Fibroblast of peridontal ligament (primary cell): Measurements from ENCODE around the gene TRIM8.
A peak's percentile ranks its signal among the peaks of the same experiment; 100 is the strongest.
"Not testable (repeated sequence)": the region's sequence is repeated elsewhere in the genome, so short reads cannot be mapped to it uniquely, and the experiment has no call there.

Source experiments
- DNase-seq: peaks from one replicate; pipeline ENCODE4 v3.0.0-alpha.2; 2010; ENCODE audit errors: extremely low read depth

Gene TRIM8

GRCh38 chr10:102695401-102695800, 51.1 kb downstream of the TRIM8 start:
- not testable (repeated sequence) for DNase-seq

- no peak for DNase-seq
These were observed 52.5 kb downstream of the TRIM8 start for GRCh38 chr10:102696736-102697135.

- no peak for DNase-seq
These were observed 54.6 kb downstream of the TRIM8 start for GRCh38 chr10:102698894-102699293.

GRCh38 chr10:102701272-102701671, 57.0 kb downstream of the TRIM8 start:
- no peak for DNase-seq

- DNase-seq = no peak
These were observed 57.5 kb downstream of the TRIM8 start for GRCh38 chr10:102701796-102702195.

- DNase-seq = no peak
These were observed 58.5 kb downstream of the TRIM8 start for GRCh38 chr10:102702742-102703141.

GRCh38 chr10:102704915-102705314, 60.6 kb downstream of the TRIM8 start:
- peak; percentile 55 for DNase-seq

GRCh38 chr10:102705531-102705930, 61.3 kb downstream of the TRIM8 start:
- no peak for DNase-seq
